Esophagus squamous epithelium (tissue), 4 donors: ENCODE data around the gene SPA17.

Experiments used
- CTCF ChIP-seq, 6 experiments: fragments of 450-650 bp in 4 of 6; fragments of 200-600 bp in 2 of 6; sonication (generic) in 2 of 6; IDR thresholded peaks; one replicate each; pipeline ENCODE4 v1.5.1; 2016 to 2019; ENCODE audit warnings: antibody characterized with exemption in 6 of 6, mild to moderate bottlenecking in 4 of 6, moderate library complexity in 4 of 6
- POLR2A ChIP-seq, 4 donors: fragments of 450-650 bp; IDR thresholded peaks; one replicate each; pipeline ENCODE4 v1.6.1; 2017; ENCODE audit warnings: antibody characterized with exemption in 4 of 4, mild to moderate bottlenecking in 4 of 4, moderate library complexity in 3 of 4

DNA sequence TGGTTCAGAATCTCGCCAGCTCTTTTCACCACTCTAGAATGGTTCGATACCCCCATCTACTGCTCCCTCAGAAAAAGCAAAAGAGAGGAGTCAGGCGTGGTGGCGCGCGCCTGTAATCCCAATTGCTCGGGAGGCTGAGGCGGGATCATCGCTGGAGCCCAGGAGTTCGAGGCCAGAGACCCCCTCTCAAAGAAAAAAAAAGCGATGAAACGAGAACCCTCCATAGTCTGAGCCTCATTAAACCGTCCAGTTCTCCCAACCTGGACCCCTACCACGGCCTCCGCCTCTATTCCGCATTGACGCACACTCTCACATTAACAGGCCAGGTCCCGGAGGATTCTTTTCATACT is 439 bp downstream of the SPA17 start:
- TF ChIP-seq CTCF (IDR thresholded peaks at IDR 0.05) (no peak), POLR2A (IDR thresholded peaks at IDR 0.05) (no peak)
